WTC11 (cell line): ENCODE measurements around the gene GALNT18. TPM values are rescaled to one million over a fixed set of nuclear protein-coding genes. Genes with fewer than 3 reads are reported as not detected.

Experiments
- ATAC-seq: fragments of 200-7000 bp; cut with Tn5 transposase; 2 replicates; pipeline ENCODE4 v1.10.0; 2021; ENCODE audit warnings: mild to moderate bottlenecking, moderate library complexity
- CTCF ChIA-PET: fragments of 300-600 bp; sonication (Branson Sonifier 250); formaldehyde crosslinking; loops from one replicate; lab custom pipeline; 2021; ENCODE audit warnings: antibody characterized with exemption; lab: Charles Lee
- POLR2A ChIA-PET: fragments of 350-600 bp; sonication (Branson Sonifier 250); formaldehyde crosslinking; loops from one replicate; lab custom pipeline; 2021; ENCODE audit warnings: antibody characterized with exemption; lab: Charles Lee
- DNase-seq: peaks from one replicate; pipeline ENCODE4 v3.0.0; 2021; ENCODE audit warnings: low spot score
- H3K27ac Mint-ChIP-seq: 2 replicates; pipeline ENCODE4 v1.8.0; 2021; ENCODE audit warnings: mixed read lengths
- H3K27me3 Mint-ChIP-seq: 2 replicates; pipeline ENCODE4 v1.8.0; 2021; ENCODE audit warnings: low read depth, mild to moderate bottlenecking, moderate library complexity, mixed read lengths
- H3K36me3 Mint-ChIP-seq: 2 replicates; pipeline ENCODE4 v1.8.0; 2021; ENCODE audit warnings: mixed read lengths
- H3K4me1 Mint-ChIP-seq: 2 replicates; pipeline ENCODE4 v1.8.0; 2022; ENCODE audit warnings: mixed read lengths
- H3K4me3 Mint-ChIP-seq: 2 replicates; pipeline ENCODE4 v1.8.0; 2021; ENCODE audit warnings: mild to moderate bottlenecking, moderate library complexity, mixed read lengths
- H3K9me3 Mint-ChIP-seq: 2 replicates; pipeline ENCODE4 v1.8.0; 2021; ENCODE audit warnings: mixed read lengths
- AFF4 ChIP-seq: sonication (generic); formaldehyde crosslinking; IDR thresholded peaks from 2 replicates; pipeline ENCODE4 v1.8.1; 2023; ENCODE audit warnings: mild to moderate bottlenecking, missing genetic modification reagents, borderline replicate concordance
- ATF6 ChIP-seq: sonication (generic); formaldehyde crosslinking; IDR thresholded peaks from 2 replicates; pipeline ENCODE4 v1.8.1; 2023; ENCODE audit warnings: mild to moderate bottlenecking, missing genetic modification reagents
- CREM ChIP-seq: sonication (generic); formaldehyde crosslinking; IDR thresholded peaks from 2 replicates; pipeline ENCODE4 v1.8.1; 2022; ENCODE audit warnings: mild to moderate bottlenecking, missing genetic modification reagents, moderate library complexity
- ELF4 ChIP-seq: sonication (generic); formaldehyde crosslinking; IDR thresholded peaks from 2 replicates; pipeline ENCODE4 v1.8.1; 2022; ENCODE audit warnings: low read depth, mild to moderate bottlenecking, moderate library complexity, missing genetic modification reagents
- EMX1 ChIP-seq: fragments of 250-450 bp; sonication (Bioruptor Pico); IDR thresholded peaks from 2 replicates; pipeline ENCODE4 v1.8.0; 2021; ENCODE audit warnings: mild to moderate bottlenecking
- ERG ChIP-seq: fragments of 250-450 bp; sonication (Bioruptor Pico); IDR thresholded peaks from 2 replicates; pipeline ENCODE4 v1.8.0; 2021; ENCODE audit warnings: mild to moderate bottlenecking
- FOXK1 ChIP-seq: sonication (generic); formaldehyde crosslinking; IDR thresholded peaks from 2 replicates; pipeline ENCODE4 v1.8.0; 2022; ENCODE audit warnings: mild to moderate bottlenecking, moderate library complexity, missing genetic modification reagents
- FOXP1 ChIP-seq: sonication (generic); formaldehyde crosslinking; IDR thresholded peaks from 2 replicates; pipeline ENCODE4 v1.8.0; 2022; ENCODE audit warnings: missing genetic modification reagents, mild to moderate bottlenecking, moderate library complexity, borderline replicate concordance
- FOXP4 ChIP-seq: sonication (generic); formaldehyde crosslinking; IDR thresholded peaks from 2 replicates; pipeline ENCODE4 v1.8.0; 2022; ENCODE audit warnings: mild to moderate bottlenecking, missing genetic modification reagents
- NFE2L1 ChIP-seq: sonication (generic); formaldehyde crosslinking; IDR thresholded peaks from 2 replicates; pipeline ENCODE4 v1.8.1; 2023; ENCODE audit warnings: missing genetic modification reagents
- PRDM15 ChIP-seq: sonication (generic); formaldehyde crosslinking; IDR thresholded peaks from 2 replicates; pipeline ENCODE4 v1.8.0; 2022; ENCODE audit warnings: missing genetic modification reagents
- TEAD1 ChIP-seq: sonication (generic); formaldehyde crosslinking; IDR thresholded peaks from 2 replicates; pipeline ENCODE4 v1.8.0; 2022; ENCODE audit warnings: mild to moderate bottlenecking, missing genetic modification reagents
- ZNF281 ChIP-seq: sonication (generic); formaldehyde crosslinking; IDR thresholded peaks from 2 replicates; pipeline ENCODE4 v1.8.0; 2023; ENCODE audit warnings: mild to moderate bottlenecking, missing genetic modification reagents
- ZNF512 ChIP-seq: sonication (generic); formaldehyde crosslinking; IDR thresholded peaks from 2 replicates; pipeline ENCODE4 v1.8.1; 2022; ENCODE audit warnings: missing genetic modification reagents, borderline replicate concordance
- ZNF532 ChIP-seq: fragments of 250-450 bp; sonication (Bioruptor Pico); IDR thresholded peaks from 2 replicates; pipeline ENCODE4 v1.9.0; 2021; ENCODE audit warnings: mild to moderate bottlenecking, borderline replicate concordance
- total RNA-seq: library from RNA; stranded (reverse); gene quantifications from 3 replicates; pipeline ENCODE4 v1.2.3, GENCODE V29; 2021

The GALNT18 gene
- total RNA-seq, 1 experiment from 2014 or later = 5.0 TPM

GRCh38 chr11:11230087-11230486 is 391.7 kb downstream of the GALNT18 start:
- Mint-ChIP-seq H3K4me3 (no peak overlapping the region), H3K36me3 (no peaks in the 10 kb centered on the region), H3K9me3 (peaks cover 16% of the 10 kb centered on the region), H3K4me1 (no peaks in the 10 kb centered on the region), H3K27ac (no peak overlapping the region), H3K27me3 (peaks cover 9% of the 10 kb centered on the region)
- ChIA-PET POLR2A (no interaction called here), CTCF (interaction anchor here (1.3 to 1.8 kb wide), 3 partner anchors 15 to 296 kb away, joined by 5 to 9 read pairs (median 9); no protein-coding TSS in a partner anchor)
- ATAC-seq (no peak), DNase-seq (no peak)
- TF ChIP-seq ZNF512 = no peak
- no peak for TF ChIP-seq PRDM15 (CRISPR knock-in tag)
- TF ChIP-seq AFF4 (CRISPR knock-in tag) = no peak
- TF ChIP-seq ELF4 (CRISPR knock-in tag) = no peak
- TF ChIP-seq ERG = no peak
- no peak for TF ChIP-seq FOXP4 (CRISPR knock-in tag)
- TF ChIP-seq CREM (CRISPR knock-in tag) = no peak
- no peak for TF ChIP-seq FOXP1 (CRISPR knock-in tag)
- no peak for TF ChIP-seq FOXK1 (CRISPR knock-in tag)
- TF ChIP-seq ATF6 (CRISPR knock-in tag) = no peak
- TF ChIP-seq NFE2L1 (CRISPR knock-in tag) = no peak
- TF ChIP-seq ZNF281 = no peak
- TF ChIP-seq ZNF532 (CRISPR knock-in tag) = no peak
- no peak for TF ChIP-seq TEAD1 (CRISPR knock-in tag)
- no peak for TF ChIP-seq EMX1 (CRISPR knock-in tag)
